SU-DHL-6 (cell line): ENCODE data around the gene HPS4.

Experiments
- CTCF ChIP-seq: fragments of 200-600 bp; sonication (generic); IDR thresholded peaks from one replicate; pipeline ENCODE4 v1.5.1; 2017; ENCODE audit warnings: antibody characterized with exemption, mild to moderate bottlenecking, low read length, moderate library complexity; ENCODE audit not compliant: insufficient read depth, poor library complexity, severe bottlenecking
- EZH2phosphoT487 ChIP-seq: fragments of 200-600 bp; sonication (generic), shearing (Covaris generic); conservative IDR thresholded peaks from 2 replicates; pipeline ENCODE4 v1.6.1; 2018; ENCODE audit warnings: mild to moderate bottlenecking, antibody characterized with exemption, low read length, moderate library complexity, mixed read lengths

- TF ChIP-seq CTCF (no peak), EZH2phosphoT487 (no peak)
Observed at GRCh38 chr22:26463101-26463661, 20.4 kb downstream of the HPS4 start.
